ENCODE data around the gene PAPOLB.
A peak's percentile ranks its signal among the peaks of the same experiment; 100 is the strongest.

PAPOLB gene

GRCh38 chr7:4871930-4872675 is 10.3 kb upstream of the PAPOLB start:
- in situ Hi-C loops (cut with HindIII; ENCODE audit: low sequenced_read_pairs): no loop called here
- TF ChIP-seq, protein P1, sequence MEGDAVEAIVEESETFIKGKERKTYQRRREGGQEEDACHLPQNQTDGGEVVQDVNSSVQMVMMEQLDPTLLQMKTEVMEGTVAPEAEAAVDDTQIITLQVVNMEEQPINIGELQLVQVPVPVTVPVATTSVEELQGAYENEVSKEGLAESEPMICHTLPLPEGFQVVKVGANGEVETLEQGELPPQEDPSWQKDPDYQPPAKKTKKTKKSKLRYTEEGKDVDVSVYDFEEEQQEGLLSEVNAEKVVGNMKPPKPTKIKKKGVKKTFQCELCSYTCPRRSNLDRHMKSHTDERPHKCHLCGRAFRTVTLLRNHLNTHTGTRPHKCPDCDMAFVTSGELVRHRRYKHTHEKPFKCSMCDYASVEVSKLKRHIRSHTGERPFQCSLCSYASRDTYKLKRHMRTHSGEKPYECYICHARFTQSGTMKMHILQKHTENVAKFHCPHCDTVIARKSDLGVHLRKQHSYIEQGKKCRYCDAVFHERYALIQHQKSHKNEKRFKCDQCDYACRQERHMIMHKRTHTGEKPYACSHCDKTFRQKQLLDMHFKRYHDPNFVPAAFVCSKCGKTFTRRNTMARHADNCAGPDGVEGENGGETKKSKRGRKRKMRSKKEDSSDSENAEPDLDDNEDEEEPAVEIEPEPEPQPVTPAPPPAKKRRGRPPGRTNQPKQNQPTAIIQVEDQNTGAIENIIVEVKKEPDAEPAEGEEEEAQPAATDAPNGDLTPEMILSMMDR (IDR thresholded peaks at IDR 0.05; ENCODE audit: low read depth, low read length): no peak
- no peak for DNase-seq (ENCODE audit: low read depth, low spot score)
- H3K4me3 ChIP-seq (ENCODE audit: low read depth, low read length): no peak overlapping the region

- DNase-seq (ENCODE audit: low read depth, low spot score): peak; percentile 29
- TF ChIP-seq, protein P1 (IDR thresholded peaks at IDR 0.05; ENCODE audit: low read depth, low read length): no peak
- in situ Hi-C loops (cut with HindIII; ENCODE audit: low sequenced_read_pairs): no loop called here
- H3K4me3 ChIP-seq (ENCODE audit: low read depth, low read length): no peak overlapping the region
These were observed 9.3 kb upstream of the PAPOLB start for GRCh38 chr7:4871056-4871680.

- in situ Hi-C loops (cut with HindIII; ENCODE audit: low sequenced_read_pairs): no loop called here
These were observed 6.7 kb upstream of the PAPOLB start for GRCh38 chr7:4868493-4868892.

GRCh38 chr7:4866528-4867496 is 5.0 kb upstream of the PAPOLB start:
- TF ChIP-seq, protein P1 (IDR thresholded peaks at IDR 0.05; ENCODE audit: low read depth, low read length): no peak
- DNase-seq (ENCODE audit: low read depth, low spot score): no peak

More at GRCh38 chr7:4868493-4868892, 6.7 kb upstream of the PAPOLB start:
- no peak for DNase-seq (ENCODE audit: low read depth, low spot score)
- no peak overlapping the region for H3K4me3 ChIP-seq (ENCODE audit: low read depth, low read length)
- TF ChIP-seq, protein P1 (IDR thresholded peaks at IDR 0.05; ENCODE audit: low read depth, low read length): no peak

GRCh38 chr7:4862156-4862555 is 326 bp upstream of the PAPOLB start:
- peak overlapping the region; percentile 27 for H3K4me3 ChIP-seq (ENCODE audit: low read depth, low read length)
- TF ChIP-seq, protein P1 (IDR thresholded peaks at IDR 0.05; ENCODE audit: low read depth, low read length): no peak
- no peak for DNase-seq (ENCODE audit: low read depth, low spot score)
- in situ Hi-C loops (cut with HindIII; ENCODE audit: low sequenced_read_pairs): no loop called here

More at GRCh38 chr7:4866528-4867496, 5.0 kb upstream of the PAPOLB start:
- no peak overlapping the region for H3K4me3 ChIP-seq (ENCODE audit: low read depth, low read length)
- in situ Hi-C loops (cut with HindIII; ENCODE audit: low sequenced_read_pairs): no loop called here

GRCh38 chr7:4861227-4861626 is 603 bp downstream of the PAPOLB start:
- in situ Hi-C loops (cut with HindIII; ENCODE audit: low sequenced_read_pairs): no loop called here
- peak overlapping the region; percentile 27 for H3K4me3 ChIP-seq (ENCODE audit: low read depth, low read length)
- DNase-seq (ENCODE audit: low read depth, low spot score): no peak
- TF ChIP-seq, protein P1 (IDR thresholded peaks at IDR 0.05; ENCODE audit: low read depth, low read length): no peak

Measured in astrocyte of the spinal cord (primary cell).